K562 (cell line): ENCODE results near the gene RNF41. TPM values are rescaled to one million over a fixed set of nuclear protein-coding genes. Genes with fewer than 3 reads are reported as not detected.
A peak's percentile ranks its signal among the peaks of the same experiment; 100 is the strongest.

Experiments
- BCL6 ChIP-seq: fragments of 250-450 bp; sonication (Bioruptor Pico); IDR thresholded peaks from 2 replicates; pipeline ENCODE4 v1.4.0; 2020
- EP400 ChIP-seq: fragments of 450-650 bp; IDR thresholded peaks from 2 replicates; pipeline ENCODE4 v1.6.1; 2017; ENCODE audit warnings: antibody characterized with exemption, mild to moderate bottlenecking, moderate library complexity
- JUND ChIP-seq, 2 experiments: IDR thresholded peaks; 2 replicates in 1 of 2; 3 replicates in 1 of 2; pipeline ENCODE4 v1.6.1; 2011; ENCODE audit warnings: borderline replicate concordance in 2 of 2, low read depth in 2 of 2, low read length in 2 of 2, improper control_type of control experiment in 1 of 2, missing biosample characterization in 1 of 2, missing genetic modification characterization in 1 of 2, missing genetic modification reagents in 1 of 2
- KLF1 ChIP-seq: fragments of 450-650 bp; IDR thresholded peaks from 2 replicates; pipeline ENCODE4 v1.6.1; 2016; ENCODE audit warnings: missing genetic modification characterization, missing compliant biosample characterization
- NRF1 ChIP-seq, 2 experiments: fragments of 450-650 bp; IDR thresholded peaks in 1 of 2; conservative IDR thresholded peaks in 1 of 2; 2 replicates each; pipeline ENCODE4 v1.6.1; 2014; ENCODE audit warnings: mild to moderate bottlenecking in 2 of 2
- PHF20 ChIP-seq: fragments of 450-650 bp; IDR thresholded peaks from 2 replicates; pipeline ENCODE4 v1.6.1; 2018; ENCODE audit not compliant: partially characterized antibody
- POLR2A ChIP-seq: fragments of 450-650 bp; conservative IDR thresholded peaks from 2 replicates; pipeline ENCODE4 v1.6.1; 2016
- POLR2AphosphoS5 ChIP-seq: IDR thresholded peaks from 2 replicates; pipeline ENCODE4 v1.6.1; 2011; ENCODE audit warnings: mild to moderate bottlenecking, low read depth, low read length, moderate library complexity; ENCODE audit not compliant: control insufficient read depth, insufficient read depth
- POLR2B ChIP-seq: fragments of 450-650 bp; IDR thresholded peaks from 2 replicates; pipeline ENCODE4 v1.6.1; 2018; ENCODE audit warnings: low read depth; ENCODE audit not compliant: partially characterized antibody
- SMC3 ChIP-seq: conservative IDR thresholded peaks from 2 replicates; pipeline ENCODE4 v1.6.1; 2011; ENCODE audit warnings: low read depth, low read length, improper control_type of control experiment; ENCODE audit not compliant: insufficient read depth
- SOX6 ChIP-seq: fragments of 450-650 bp; IDR thresholded peaks from 2 replicates; pipeline ENCODE4 v1.6.1; 2014; ENCODE audit warnings: mild to moderate bottlenecking
- polyA plus RNA-seq, 8 experiments: library from polyadenylated mRNA; depleted of rRNA in 4 of 8; stranded (reverse) in 5 of 8; unstranded in 3 of 8; fragments of >200 nt; fragmentation: Nextera tagmentation in 2 of 8; fragmentation: Illumina TruSeq in 1 of 8; extraction: Ambion mirVana in 2 of 8; extraction: Trizol in 1 of 8; gene quantifications; 2 replicates each; pipeline versions ENCODE4 v1.2.1 to v1.2.3, GENCODE V29; 2011 to 2014; ENCODE audit warnings: inconsistent platforms in 1 of 8, missing spikeins in 1 of 8
- total RNA-seq, 7 experiments: library from RNA; depleted of rRNA in 6 of 7; stranded (reverse); fragments of >200 nt in 6 of 7; fragmentation: Illumina TruSeq in 2 of 7; extraction: Trizol in 2 of 7; gene quantifications; 2 replicates each; pipeline versions ENCODE4 v1.2.1 to v1.2.3, GENCODE V29; 2011 to 2021; ENCODE audit warnings: low replicate concordance in 1 of 7
- TF ChIP-seq, protein P1 (sequence below), 2 experiments: fragments of 450-650 bp; IDR thresholded peaks; 2 replicates each; pipeline ENCODE4 v1.6.1; 2016
- TF ChIP-seq, protein P2 (sequence below): sonication (generic); formaldehyde crosslinking; IDR thresholded peaks from 2 replicates; pipeline ENCODE4 v1.8.1; 2023; ENCODE audit warnings: missing genetic modification reagents, mild to moderate bottlenecking, borderline replicate concordance
- TF ChIP-seq, protein P3 (sequence below): fragments of 200-800 bp; sonication (Bioruptor generic); IDR thresholded peaks from 2 replicates; pipeline ENCODE4 v1.6.1; 2017; ENCODE audit warnings: missing genetic modification characterization, missing compliant biosample characterization

RNF41 gene
- total and polyA plus RNA-seq, 9 of the 15 experiments (the other 6 are each of a cell fraction or from before 2014, with no cell fraction given): 28.2 to 46.8 (median 33.8) TPM

DNA sequence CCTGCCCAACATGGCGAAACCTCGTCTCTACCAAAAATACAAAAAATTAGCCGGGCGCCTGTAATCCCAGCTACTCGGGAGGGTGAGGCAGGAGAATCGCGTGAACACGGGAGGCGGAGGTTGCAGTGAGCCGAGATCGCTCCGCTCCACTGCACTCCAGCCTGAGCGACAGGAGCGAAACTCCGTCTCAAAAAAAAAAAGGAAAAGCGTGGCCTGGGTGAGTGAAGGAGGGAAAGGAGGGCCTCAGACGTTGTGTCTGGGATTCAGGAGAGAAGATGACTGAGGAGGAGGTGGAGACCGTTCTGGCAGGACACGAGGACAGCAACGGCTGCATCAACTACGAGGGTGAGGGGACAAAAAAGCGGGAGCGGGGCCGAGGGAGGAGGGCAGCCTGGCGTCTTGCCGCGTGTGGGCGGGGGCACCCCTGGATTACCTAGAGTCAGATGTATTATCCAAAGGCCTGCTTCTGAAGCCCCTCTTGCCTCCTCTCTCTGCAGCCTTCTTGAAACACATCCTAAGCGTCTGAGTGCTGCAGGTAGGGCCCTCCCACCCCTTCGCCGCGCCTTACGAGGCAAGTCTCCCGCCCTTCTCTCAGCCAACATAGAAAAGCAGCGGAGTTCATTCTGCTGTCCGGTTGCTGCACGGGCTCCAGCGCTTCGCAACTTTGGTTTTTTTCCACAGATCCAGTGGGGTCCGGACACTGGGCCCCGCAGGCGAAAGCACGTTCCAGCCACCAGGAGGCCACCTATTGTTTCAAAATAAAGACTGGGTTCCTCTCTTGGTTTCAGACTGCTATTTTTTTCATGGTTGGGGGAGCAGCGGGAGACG is 64.3 kb downstream of the RNF41 start (continued):
- TF ChIP-seq PHF20 (no peak), EP400 (peak; percentile 3; the same call in 1 of the 2 replicates), BCL6 (no peak), JUND (IDR thresholded peaks at IDR 0.05; ENCODE audit: borderline replicate concordance, low read depth, low read length) (peak; percentile 15; the same call in 1 of the 2 replicates), JUND (tag; IDR thresholded peaks at IDR 0.05; ENCODE audit: borderline replicate concordance, low read depth, low read length) (no peak), POLR2A (peak; percentile 60; the same call in 1 of the 2 replicates), SMC3 (0 out of 2 replicates have a peak, but pooled peaks have one; percentile 17), KLF1 (tag) (no peak), SOX6 (peak; percentile 79), POLR2AphosphoS5 (peak; percentile 46; the same call in 1 of the 2 replicates), NRF1 (conservative IDR thresholded peaks at IDR 0.05 in 1 of 2, IDR thresholded peaks at IDR 0.05 in 1 of 2) (0 out of 4 replicates have a peak, but pooled peaks of 1 of the 2 experiments have one; percentile 7), POLR2B (peak; percentile 41)
- TF ChIP-seq, protein P1, sequence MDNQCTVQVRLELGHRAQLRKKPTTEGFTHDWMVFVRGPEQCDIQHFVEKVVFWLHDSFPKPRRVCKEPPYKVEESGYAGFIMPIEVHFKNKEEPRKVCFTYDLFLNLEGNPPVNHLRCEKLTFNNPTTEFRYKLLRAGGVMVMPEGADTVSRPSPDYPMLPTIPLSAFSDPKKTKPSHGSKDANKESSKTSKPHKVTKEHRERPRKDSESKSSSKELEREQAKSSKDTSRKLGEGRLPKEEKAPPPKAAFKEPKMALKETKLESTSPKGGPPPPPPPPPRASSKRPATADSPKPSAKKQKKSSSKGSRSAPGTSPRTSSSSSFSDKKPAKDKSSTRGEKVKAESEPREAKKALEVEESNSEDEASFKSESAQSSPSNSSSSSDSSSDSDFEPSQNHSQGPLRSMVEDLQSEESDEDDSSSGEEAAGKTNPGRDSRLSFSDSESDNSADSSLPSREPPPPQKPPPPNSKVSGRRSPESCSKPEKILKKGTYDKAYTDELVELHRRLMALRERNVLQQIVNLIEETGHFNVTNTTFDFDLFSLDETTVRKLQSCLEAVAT (IDR thresholded peaks at IDR 0.05): peak in 1 of 2 experiments; percentile 90; a peak in 2 of 4 replicates
- TF ChIP-seq, protein P2, sequence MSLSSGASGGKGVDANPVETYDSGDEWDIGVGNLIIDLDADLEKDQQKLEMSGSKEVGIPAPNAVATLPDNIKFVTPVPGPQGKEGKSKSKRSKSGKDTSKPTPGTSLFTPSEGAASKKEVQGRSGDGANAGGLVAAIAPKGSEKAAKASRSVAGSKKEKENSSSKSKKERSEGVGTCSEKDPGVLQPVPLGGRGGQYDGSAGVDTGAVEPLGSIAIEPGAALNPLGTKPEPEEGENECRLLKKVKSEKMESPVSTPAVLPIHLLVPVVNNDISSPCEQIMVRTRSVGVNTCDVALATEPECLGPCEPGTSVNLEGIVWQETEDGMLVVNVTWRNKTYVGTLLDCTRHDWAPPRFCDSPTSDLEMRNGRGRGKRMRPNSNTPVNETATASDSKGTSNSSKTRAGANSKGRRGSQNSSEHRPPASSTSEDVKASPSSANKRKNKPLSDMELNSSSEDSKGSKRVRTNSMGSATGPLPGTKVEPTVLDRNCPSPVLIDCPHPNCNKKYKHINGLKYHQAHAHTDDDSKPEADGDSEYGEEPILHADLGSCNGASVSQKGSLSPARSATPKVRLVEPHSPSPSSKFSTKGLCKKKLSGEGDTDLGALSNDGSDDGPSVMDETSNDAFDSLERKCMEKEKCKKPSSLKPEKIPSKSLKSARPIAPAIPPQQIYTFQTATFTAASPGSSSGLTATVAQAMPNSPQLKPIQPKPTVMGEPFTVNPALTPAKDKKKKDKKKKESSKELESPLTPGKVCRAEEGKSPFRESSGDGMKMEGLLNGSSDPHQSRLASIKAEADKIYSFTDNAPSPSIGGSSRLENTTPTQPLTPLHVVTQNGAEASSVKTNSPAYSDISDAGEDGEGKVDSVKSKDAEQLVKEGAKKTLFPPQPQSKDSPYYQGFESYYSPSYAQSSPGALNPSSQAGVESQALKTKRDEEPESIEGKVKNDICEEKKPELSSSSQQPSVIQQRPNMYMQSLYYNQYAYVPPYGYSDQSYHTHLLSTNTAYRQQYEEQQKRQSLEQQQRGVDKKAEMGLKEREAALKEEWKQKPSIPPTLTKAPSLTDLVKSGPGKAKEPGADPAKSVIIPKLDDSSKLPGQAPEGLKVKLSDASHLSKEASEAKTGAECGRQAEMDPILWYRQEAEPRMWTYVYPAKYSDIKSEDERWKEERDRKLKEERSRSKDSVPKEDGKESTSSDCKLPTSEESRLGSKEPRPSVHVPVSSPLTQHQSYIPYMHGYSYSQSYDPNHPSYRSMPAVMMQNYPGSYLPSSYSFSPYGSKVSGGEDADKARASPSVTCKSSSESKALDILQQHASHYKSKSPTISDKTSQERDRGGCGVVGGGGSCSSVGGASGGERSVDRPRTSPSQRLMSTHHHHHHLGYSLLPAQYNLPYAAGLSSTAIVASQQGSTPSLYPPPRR (CRISPR knock-in tag): no peak
- TF ChIP-seq, protein P3, sequence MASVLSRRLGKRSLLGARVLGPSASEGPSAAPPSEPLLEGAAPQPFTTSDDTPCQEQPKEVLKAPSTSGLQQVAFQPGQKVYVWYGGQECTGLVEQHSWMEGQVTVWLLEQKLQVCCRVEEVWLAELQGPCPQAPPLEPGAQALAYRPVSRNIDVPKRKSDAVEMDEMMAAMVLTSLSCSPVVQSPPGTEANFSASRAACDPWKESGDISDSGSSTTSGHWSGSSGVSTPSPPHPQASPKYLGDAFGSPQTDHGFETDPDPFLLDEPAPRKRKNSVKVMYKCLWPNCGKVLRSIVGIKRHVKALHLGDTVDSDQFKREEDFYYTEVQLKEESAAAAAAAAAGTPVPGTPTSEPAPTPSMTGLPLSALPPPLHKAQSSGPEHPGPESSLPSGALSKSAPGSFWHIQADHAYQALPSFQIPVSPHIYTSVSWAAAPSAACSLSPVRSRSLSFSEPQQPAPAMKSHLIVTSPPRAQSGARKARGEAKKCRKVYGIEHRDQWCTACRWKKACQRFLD (CRISPR knock-in tag): 0 out of 2 replicates have a peak, but pooled peaks have one; percentile 14
